Tibial artery (tissue), 4 donors: ENCODE results near the gene ADARB2.

Experiments
- DNase-seq, 2 donors: peaks; one replicate each; pipeline ENCODE4 v3.0.0-alpha.2; 2019
- H3K27ac ChIP-seq, 2 donors: fragments of 200-600 bp; sonication (generic) in 1 of 2; 1 replicate in 1 of 2; 2 replicates in 1 of 2; pipeline ENCODE4 v1.5.1; 2018 to 2019; ENCODE audit warnings: mild to moderate bottlenecking in 1 of 2
- H3K27me3 ChIP-seq, 2 donors: fragments of 200-600 bp; sonication (generic) in 1 of 2; one replicate each; pipeline versions ENCODE4 v1.5.1 to v1.6.0; 2016 to 2019
- H3K36me3 ChIP-seq, 3 donors: fragments of 200-600 bp; sonication (generic) in 2 of 3; one replicate each; pipeline ENCODE4 v1.5.1; 2016 to 2019; ENCODE audit warnings: mild to moderate bottlenecking in 2 of 3
- H3K4me1 ChIP-seq, 4 donors: fragments of 200-600 bp; sonication (generic) in 2 of 4; 1 replicate in 3 of 4; 2 replicates in 1 of 4; pipeline ENCODE4 v1.5.1; 2016 to 2019
- H3K4me3 ChIP-seq, 2 donors: fragments of 200-600 bp; sonication (generic) in 1 of 2; 1 replicate in 1 of 2; 2 replicates in 1 of 2; pipeline ENCODE4 v1.5.1; 2018 to 2019; ENCODE audit warnings: mild to moderate bottlenecking in 2 of 2
- H3K9me3 ChIP-seq, 3 donors: fragments of 200-600 bp; sonication (generic) in 1 of 3; one replicate each; pipeline ENCODE4 v1.5.1; 2016 to 2019
- intact Hi-C: fragments of 100-400 bp; cut with DNase I; formaldehyde crosslinking; loops from one replicate; pipeline ENCODE4 v1.15.0; 2023; ENCODE audit warnings: low total_unique reads
- TF ChIP-seq, protein P1 (sequence below), 2 experiments: fragments of 200-600 bp in 1 of 2; fragments of 450-650 bp in 1 of 2; IDR thresholded peaks; one replicate each; pipeline ENCODE4 v1.5.1; 2017 to 2019; ENCODE audit warnings: antibody characterized with exemption in 2 of 2, mild to moderate bottlenecking in 1 of 2, moderate library complexity in 1 of 2

Gene ADARB2

DNA sequence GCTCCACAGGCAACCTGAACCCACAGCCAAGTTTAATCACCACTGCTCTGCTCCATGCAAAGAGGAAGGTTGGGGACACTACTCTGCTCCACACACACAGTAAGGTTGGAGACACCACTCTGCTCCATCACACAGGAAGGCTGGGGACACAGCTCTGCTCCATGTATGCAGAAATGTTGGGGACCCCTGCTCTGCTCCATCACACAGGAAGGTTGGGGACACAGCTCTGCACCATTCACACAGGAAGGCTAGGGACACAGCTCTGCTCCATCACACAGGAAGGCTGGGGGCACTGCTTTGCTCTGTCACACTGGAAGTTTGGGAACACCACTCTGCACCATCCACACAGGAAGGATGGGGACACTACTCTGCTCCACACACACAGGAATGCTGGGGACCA lies 14.8 kb upstream of the ADARB2 start:
- no peaks in the 10 kb centered on the region for H3K36me3 ChIP-seq
- intact Hi-C loops: no loop called here
- TF ChIP-seq, protein P1, sequence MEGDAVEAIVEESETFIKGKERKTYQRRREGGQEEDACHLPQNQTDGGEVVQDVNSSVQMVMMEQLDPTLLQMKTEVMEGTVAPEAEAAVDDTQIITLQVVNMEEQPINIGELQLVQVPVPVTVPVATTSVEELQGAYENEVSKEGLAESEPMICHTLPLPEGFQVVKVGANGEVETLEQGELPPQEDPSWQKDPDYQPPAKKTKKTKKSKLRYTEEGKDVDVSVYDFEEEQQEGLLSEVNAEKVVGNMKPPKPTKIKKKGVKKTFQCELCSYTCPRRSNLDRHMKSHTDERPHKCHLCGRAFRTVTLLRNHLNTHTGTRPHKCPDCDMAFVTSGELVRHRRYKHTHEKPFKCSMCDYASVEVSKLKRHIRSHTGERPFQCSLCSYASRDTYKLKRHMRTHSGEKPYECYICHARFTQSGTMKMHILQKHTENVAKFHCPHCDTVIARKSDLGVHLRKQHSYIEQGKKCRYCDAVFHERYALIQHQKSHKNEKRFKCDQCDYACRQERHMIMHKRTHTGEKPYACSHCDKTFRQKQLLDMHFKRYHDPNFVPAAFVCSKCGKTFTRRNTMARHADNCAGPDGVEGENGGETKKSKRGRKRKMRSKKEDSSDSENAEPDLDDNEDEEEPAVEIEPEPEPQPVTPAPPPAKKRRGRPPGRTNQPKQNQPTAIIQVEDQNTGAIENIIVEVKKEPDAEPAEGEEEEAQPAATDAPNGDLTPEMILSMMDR (IDR thresholded peaks at IDR 0.05): no peak

DNA sequence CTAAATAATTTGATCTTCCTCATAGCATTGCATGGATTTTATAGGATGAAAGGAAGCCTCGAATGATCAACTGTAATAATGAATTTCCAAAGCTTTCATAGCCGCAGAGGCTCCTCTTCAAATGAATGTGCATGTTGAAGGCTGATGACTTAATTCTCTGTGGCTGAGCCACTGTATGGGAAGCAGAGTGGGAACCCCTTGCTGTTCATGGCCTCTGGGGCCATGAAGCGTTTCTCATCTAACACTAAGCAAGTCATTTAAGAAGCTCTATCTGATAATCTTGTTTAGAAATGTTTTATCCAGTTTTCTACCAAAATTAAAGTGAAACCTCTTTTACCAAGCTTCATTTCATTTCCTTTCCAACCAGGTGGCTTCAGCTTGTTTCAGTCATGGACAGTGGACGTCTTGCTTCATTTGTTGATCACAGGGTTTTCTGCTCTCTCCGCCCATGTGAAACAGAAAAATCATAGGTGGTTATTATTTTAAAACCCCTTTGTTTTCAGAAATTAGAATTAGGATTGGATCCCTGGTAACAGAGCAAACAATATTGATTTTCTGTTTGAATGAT lies 10.3 kb upstream of the ADARB2 start:
- Histone ChIP-seq H3K27me3 (no peaks in the 10 kb centered on the region), H3K9me3 (peaks cover 0 to 7% (median 0%) of the 10 kb centered on the region in 3 donors), H3K4me1 (no peaks in the 10 kb centered on the region), H3K27ac (no peak overlapping the region), H3K36me3 (no peaks in the 10 kb centered on the region), H3K4me3 (no peak overlapping the region)
- TF ChIP-seq, protein P1 (IDR thresholded peaks at IDR 0.05): no peak
- no peak for DNase-seq
- intact Hi-C loops: no loop called here

More for the DNA sequence above, 14.8 kb upstream of the ADARB2 start:
- no peak for DNase-seq
- peaks cover 0 to 9% (median 0%) of the 10 kb centered on the region in 3 donors for H3K9me3 ChIP-seq
- no peaks in the 10 kb centered on the region for H3K4me1 ChIP-seq
- H3K27me3 ChIP-seq: peaks cover 0 to 5% of the 10 kb centered on the region in 2 donors
- H3K27ac ChIP-seq: no peak overlapping the region
- no peak overlapping the region for H3K4me3 ChIP-seq

DNA sequence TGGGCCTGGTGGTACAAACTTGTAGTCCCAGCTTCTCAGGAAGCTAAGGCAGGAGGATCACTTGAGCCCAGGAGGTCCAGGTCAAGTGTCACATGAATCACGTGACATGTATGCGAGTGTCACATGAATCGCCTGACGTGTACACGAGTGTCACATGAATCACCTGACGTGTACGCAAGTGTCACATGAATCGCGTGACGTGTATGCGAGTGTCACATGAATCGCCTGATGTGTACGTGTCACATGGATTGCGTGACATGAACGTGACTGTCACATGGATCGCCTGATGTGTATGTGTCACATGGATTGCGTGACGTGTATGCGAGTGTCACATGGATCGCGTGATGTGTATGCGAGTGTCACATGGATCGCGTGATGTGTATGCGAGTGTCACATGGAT lies 9.5 kb upstream of the ADARB2 start:
- no peaks in the 10 kb centered on the region for H3K4me1 ChIP-seq
- H3K4me3 ChIP-seq: no peak overlapping the region
- no peak overlapping the region for H3K27ac ChIP-seq
- no peak for DNase-seq
- H3K9me3 ChIP-seq: peaks cover 0 to 7% (median 0%) of the 10 kb centered on the region in 3 donors
- TF ChIP-seq, protein P1 (IDR thresholded peaks at IDR 0.05): no peak
- no peaks in the 10 kb centered on the region for H3K36me3 ChIP-seq
- no peaks in the 10 kb centered on the region for H3K27me3 ChIP-seq
- intact Hi-C loops: no loop called here

DNA sequence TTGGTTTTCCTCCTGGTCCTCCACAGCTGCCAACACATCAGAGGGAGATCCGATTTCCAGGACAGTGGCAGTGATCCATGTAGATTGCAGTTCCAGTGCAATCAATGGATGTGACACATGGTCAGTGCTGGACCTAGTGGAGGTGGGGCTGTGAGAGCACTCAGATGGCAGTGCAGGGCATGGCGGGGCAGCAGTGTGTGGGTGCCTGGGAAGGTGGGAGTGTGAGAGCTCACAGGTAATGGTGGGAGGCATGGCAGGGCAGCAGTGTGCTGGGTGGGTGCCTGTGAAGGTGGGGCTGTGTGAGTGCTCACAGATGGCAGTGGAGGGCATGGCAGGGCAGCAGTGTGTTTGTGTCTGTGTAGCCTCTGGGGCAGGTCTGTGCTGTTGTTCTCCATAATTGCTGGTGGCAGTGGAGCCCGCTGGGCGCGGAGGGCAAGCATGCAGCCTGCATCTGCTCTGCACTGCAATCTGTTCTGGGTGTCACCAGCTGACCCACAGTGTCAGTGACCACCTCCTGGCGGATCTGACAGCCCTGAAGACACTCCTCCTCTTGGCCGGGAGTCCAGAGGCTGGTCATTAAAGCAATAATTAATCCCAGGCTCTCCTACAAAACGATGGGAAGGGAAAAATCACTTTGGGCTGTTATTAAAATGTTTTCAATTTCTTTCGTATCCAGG lies 8.6 kb upstream of the ADARB2 start:
- H3K9me3 ChIP-seq: peaks cover 0 to 7% (median 0%) of the 10 kb centered on the region in 3 donors
- no peak overlapping the region for H3K4me3 ChIP-seq
- H3K27ac ChIP-seq: no peak overlapping the region
- intact Hi-C loops: no loop called here
- H3K27me3 ChIP-seq: peaks cover 0 to 4% of the 10 kb centered on the region in 2 donors
- no peak for DNase-seq
- H3K36me3 ChIP-seq: no peaks in the 10 kb centered on the region
- TF ChIP-seq, protein P1 (IDR thresholded peaks at IDR 0.05): no peak
- no peaks in the 10 kb centered on the region for H3K4me1 ChIP-seq

DNA sequence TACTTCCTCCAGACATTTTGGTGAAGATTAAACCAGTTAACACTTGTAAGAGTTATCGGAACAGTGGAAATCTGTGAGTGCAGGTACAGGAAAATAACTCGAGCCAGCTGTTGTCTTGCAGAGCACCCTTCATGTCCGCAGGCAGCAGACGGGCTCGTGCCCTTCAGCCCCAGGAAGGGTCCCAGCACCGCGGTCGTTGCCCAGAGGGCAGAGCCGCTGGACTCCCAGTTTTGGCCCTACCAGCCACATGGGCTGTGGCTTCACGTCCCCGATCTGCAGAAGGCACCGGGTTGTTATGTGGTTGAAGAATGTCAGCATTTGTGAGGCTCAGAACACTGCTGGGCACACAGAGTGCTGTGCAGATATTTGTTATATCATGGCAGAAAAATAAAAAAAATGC lies 7.2 kb upstream of the ADARB2 start:
- no peak for DNase-seq
- Histone ChIP-seq H3K4me1 (no peaks in the 10 kb centered on the region), H3K36me3 (no peaks in the 10 kb centered on the region), H3K27me3 (peaks cover 0 to 18% of the 10 kb centered on the region in 2 donors), H3K4me3 (no peak overlapping the region), H3K9me3 (peaks cover 0 to 2% (median 0%) of the 10 kb centered on the region in 3 donors), H3K27ac (no peak overlapping the region)
- intact Hi-C loops: no loop called here
- TF ChIP-seq, protein P1 (IDR thresholded peaks at IDR 0.05): no peak
